ENCODE data around the gene SNTG2. TPM values are rescaled to one million over a fixed set of nuclear protein-coding genes. Genes with fewer than 3 reads are reported as not detected.

SNTG2 gene
- polyA plus RNA-seq, 3 donors: not detected

- H3K4me2 ChIP-seq (replicated peaks; ENCODE audit: extremely low read depth, low read length, poor library complexity, severe bottlenecking): no peak overlapping the region
- H2AFZ ChIP-seq (ENCODE audit: insufficient read depth, low read depth, low read length, poor library complexity, severe bottlenecking): no peak overlapping the region
- H3K4me3 Mint-ChIP-seq: no peak overlapping the region
- H3K4me1 Mint-ChIP-seq: no peaks in the 10 kb centered on the region
- no peaks in the 10 kb centered on the region for H3K27me3 ChIP-seq (ENCODE audit: control insufficient read depth in 2 of 2, insufficient read depth in 2 of 2, low read length in 2 of 2)
- DNase-seq: no peak
- H3K9ac ChIP-seq (ENCODE audit: insufficient read depth, low read length, poor library complexity, severe bottlenecking): no peak overlapping the region
- H3K9me3 ChIP-seq (replicated peaks in 1 of 2; ENCODE audit: control insufficient read depth in 1 of 2, insufficient read depth in 1 of 2, low read length in 2 of 2): peaks cover 6 to 13% of the 10 kb centered on the region in 2 donors
- no peaks in the 10 kb centered on the region for H4K20me1 ChIP-seq (ENCODE audit: insufficient read depth, low read length)
- peaks cover 9 to 29% (median 19%) of the 10 kb centered on the region in 7 donors for H3K9me3 Mint-ChIP-seq
- H3K4me3 ChIP-seq (replicated peaks in 1 of 3; ENCODE audit: low read depth in 2 of 3, low read length in 3 of 3): no peak overlapping the region
- no peaks in the 10 kb centered on the region for H3K79me2 ChIP-seq (ENCODE audit: insufficient read depth, low read length)
- no peaks in the 10 kb centered on the region for H3K36me3 Mint-ChIP-seq
- H3K4me1 ChIP-seq (ENCODE audit: control insufficient read depth in 1 of 2, insufficient read depth in 2 of 2, low read length in 2 of 2): no peaks in the 10 kb centered on the region
- intact Hi-C loops (cut with micrococcal nuclease): no loop called here
- no peak overlapping the region for H3K27ac Mint-ChIP-seq
- peaks cover 0 to 3% (median 3%) of the 10 kb centered on the region in 3 donors for H3K27me3 Mint-ChIP-seq (ENCODE audit: low read depth in 3 of 3)
- no peaks in the 10 kb centered on the region for H3K36me3 ChIP-seq (replicated peaks in 1 of 2; ENCODE audit: control insufficient read depth in 1 of 2, insufficient read depth in 2 of 2, low read length in 2 of 2)
- no peak for TF ChIP-seq CTCF (IDR thresholded peaks at IDR 0.05)
- H3K27ac ChIP-seq (ENCODE audit: low read depth in 1 of 2, low read length in 2 of 2): no peak overlapping the region
- WGBS (ENCODE audit: insufficient coverage): 90% methylated on average over 7 of the region's 8 CpGs
Observed at GRCh38 chr2:925711-926110, 24.9 kb upstream of the SNTG2 start.

GRCh38 chr2:926259-926793 lies 24.3 kb upstream of the SNTG2 start:
- Histone ChIP-seq H3K9ac (ENCODE audit: insufficient read depth, low read length, poor library complexity, severe bottlenecking) (no peak overlapping the region), H3K27ac (ENCODE audit: low read depth in 1 of 2, low read length in 2 of 2) (no peak overlapping the region), H3K36me3 (replicated peaks in 1 of 2; ENCODE audit: control insufficient read depth in 1 of 2, insufficient read depth in 2 of 2, low read length in 2 of 2) (no peaks in the 10 kb centered on the region), H3K79me2 (ENCODE audit: insufficient read depth, low read length) (no peaks in the 10 kb centered on the region), H3K27me3 (ENCODE audit: control insufficient read depth in 2 of 2, insufficient read depth in 2 of 2, low read length in 2 of 2) (no peaks in the 10 kb centered on the region), H3K9me3 (replicated peaks in 1 of 2; ENCODE audit: control insufficient read depth in 1 of 2, insufficient read depth in 1 of 2, low read length in 2 of 2) (peaks cover 6 to 13% of the 10 kb centered on the region in 2 donors), H4K20me1 (ENCODE audit: insufficient read depth, low read length) (no peaks in the 10 kb centered on the region), H2AFZ (ENCODE audit: insufficient read depth, low read depth, low read length, poor library complexity, severe bottlenecking) (no peak overlapping the region), H3K4me2 (replicated peaks; ENCODE audit: extremely low read depth, low read length, poor library complexity, severe bottlenecking) (no peak overlapping the region), H3K4me3 (replicated peaks in 1 of 3; ENCODE audit: low read depth in 2 of 3, low read length in 3 of 3) (no peak overlapping the region), H3K4me1 (ENCODE audit: control insufficient read depth in 1 of 2, insufficient read depth in 2 of 2, low read length in 2 of 2) (no peaks in the 10 kb centered on the region)
- no peak for DNase-seq
- Mint-ChIP-seq H3K27me3 (ENCODE audit: low read depth in 3 of 3) (peaks cover 0 to 3% (median 3%) of the 10 kb centered on the region in 3 donors), H3K4me1 (no peaks in the 10 kb centered on the region), H3K27ac (no peak overlapping the region), H3K4me3 (no peak overlapping the region), H3K9me3 (peaks cover 9 to 29% (median 19%) of the 10 kb centered on the region in 7 donors), H3K36me3 (no peaks in the 10 kb centered on the region)
- intact Hi-C loops (cut with micrococcal nuclease): no loop called here
- WGBS (ENCODE audit: insufficient coverage): 89% methylated on average over 7 of the region's 12 CpGs
- no peak for TF ChIP-seq CTCF (IDR thresholded peaks at IDR 0.05)

All from CD14-positive monocyte (primary cell).